Endothelial cell of umbilical vein (primary cell): Measurements from ENCODE around the gene VAPB. TPM values are rescaled to one million over a fixed set of nuclear protein-coding genes. Genes with fewer than 3 reads are reported as not detected.

Experiments
- BruUV-seq: library from RNA; stranded (reverse); fragments of 400-500 nt; replicated peaks from 2 replicates; lab custom pipeline; 2021; lab: Mats Ljungman, UMichigan
- CTCF ChIA-PET: fragments of 300-600, 350-600 bp; sonication (Branson Sonifier 250); formaldehyde crosslinking; loops from one replicate; lab custom pipeline; 2021; ENCODE audit warnings: antibody characterized with exemption, inconsistent platforms; lab: Charles Lee
- POLR2A ChIA-PET: fragments of 300-600, 350-600 bp; sonication (Branson Sonifier 250); formaldehyde crosslinking; loops from one replicate; lab custom pipeline; 2021; ENCODE audit warnings: antibody characterized with exemption, inconsistent platforms; lab: Charles Lee
- DNase-seq: peaks from one replicate; pipeline ENCODE4 v3.0.0-alpha.2; 2011; ENCODE audit warnings: low read depth, low spot score
- FAIRE-seq: peaks from 2 replicates; lab custom pipeline; 2011; peaks lifted over from hg19 to GRCh38; lab: Jason Lieb, UNC
- H2AFZ ChIP-seq: 2 replicates; pipeline ENCODE4 v1.6.0; 2012; ENCODE audit warnings: low read depth, low read length, control low read depth, inconsistent platforms
- H3K27ac ChIP-seq: 2 replicates; pipeline ENCODE4 v1.5.1; 2011; ENCODE audit warnings: low read depth, mild to moderate bottlenecking, control low read depth, low read length, moderate library complexity; ENCODE audit not compliant: insufficient read depth
- H3K27me3 ChIP-seq, 2 experiments: 2 replicates each; pipeline versions ENCODE4 v1.6.0 to v1.6.1; 2011; ENCODE audit warnings: low read length in 2 of 2, mixed read lengths in 1 of 2; ENCODE audit not compliant: control insufficient read depth in 2 of 2, insufficient read depth in 2 of 2
- H3K36me3 ChIP-seq, 2 experiments: 2 replicates in 1 of 2; 3 replicates in 1 of 2; pipeline ENCODE4 v1.5.1; 2011; ENCODE audit warnings: low read length in 2 of 2, mild to moderate bottlenecking in 1 of 2, moderate library complexity in 1 of 2; ENCODE audit not compliant: control insufficient read depth in 2 of 2, insufficient read depth in 2 of 2; ENCODE audit errors: extremely low read depth in 1 of 2
- H3K4me1 ChIP-seq: 3 replicates; pipeline ENCODE4 v1.5.1; 2011; ENCODE audit warnings: mild to moderate bottlenecking, low read length; ENCODE audit not compliant: control insufficient read depth, insufficient read depth; ENCODE audit errors: extremely low read depth
- H3K4me2 ChIP-seq: 2 replicates; pipeline ENCODE4 v1.6.1; 2011; ENCODE audit warnings: low read length, control low read depth, mixed read lengths; ENCODE audit not compliant: insufficient read depth
- H3K4me3 ChIP-seq, 3 experiments: fragments of 200-600 bp in 1 of 3; sonication (generic), shearing (Covaris generic) in 1 of 3; replicated peaks in 1 of 3; 2 replicates each; pipeline ENCODE4 v1.5.1; 2011 to 2016; ENCODE audit warnings: control low read depth in 3 of 3, low read length in 3 of 3, mild to moderate bottlenecking in 2 of 3, inconsistent platforms in 1 of 3, low read depth in 1 of 3, moderate library complexity in 1 of 3; ENCODE audit not compliant: insufficient read depth in 1 of 3
- H3K79me2 ChIP-seq: 2 replicates; pipeline ENCODE4 v1.6.0; 2012; ENCODE audit warnings: low read length, inconsistent platforms; ENCODE audit not compliant: control insufficient read depth, insufficient read depth
- H3K9ac ChIP-seq: replicated peaks from 2 replicates; pipeline ENCODE3; 2011; ENCODE audit warnings: low read length, control low read depth; ENCODE audit not compliant: insufficient read depth; ENCODE audit errors: extremely low read depth
- H3K9me1 ChIP-seq: replicated peaks from 3 replicates; pipeline ENCODE4 v1.6.0; 2011; ENCODE audit warnings: mild to moderate bottlenecking, low read length; ENCODE audit not compliant: control insufficient read depth, insufficient read depth; ENCODE audit errors: extremely low read depth
- H3K9me3 ChIP-seq: replicated peaks from 2 replicates; pipeline ENCODE4 v1.5.1; 2012; ENCODE audit warnings: low read length, inconsistent platforms; ENCODE audit not compliant: control insufficient read depth, insufficient read depth
- H4K20me1 ChIP-seq: replicated peaks from 2 replicates; pipeline ENCODE3; 2011; ENCODE audit warnings: mild to moderate bottlenecking, low read length; ENCODE audit not compliant: control insufficient read depth, insufficient read depth; ENCODE audit errors: extremely low read depth
- CTCF ChIP-seq, 2 donors: IDR thresholded peaks; 1 replicate in 1 of 2; 2 replicates in 1 of 2; pipeline ENCODE4 v1.5.1; 2011; ENCODE audit warnings: low read length in 2 of 2, mild to moderate bottlenecking in 2 of 2, moderate library complexity in 2 of 2, control low read depth in 1 of 2, inconsistent platforms in 1 of 2, low read depth in 1 of 2; ENCODE audit not compliant: insufficient read depth in 1 of 2; ENCODE audit errors: extremely low read depth in 1 of 2
- EZH2 ChIP-seq: IDR thresholded peaks from 2 replicates; pipeline ENCODE4 v1.6.1; 2012; ENCODE audit warnings: borderline replicate concordance, low read depth, mild to moderate bottlenecking, moderate library complexity, low read length, inconsistent platforms; ENCODE audit not compliant: severe bottlenecking
- FOS ChIP-seq: IDR thresholded peaks from 2 replicates; pipeline ENCODE4 v1.6.1; 2011; ENCODE audit warnings: mild to moderate bottlenecking, low read length, moderate library complexity, borderline replicate concordance; ENCODE audit not compliant: insufficient read depth
- GATA2 ChIP-seq: IDR thresholded peaks from 2 replicates; pipeline ENCODE4 v1.7.0; 2011; ENCODE audit warnings: low read depth, mild to moderate bottlenecking, moderate library complexity, mixed read lengths, low read length; ENCODE audit not compliant: insufficient read length, insufficient read depth
- JUN ChIP-seq: IDR thresholded peaks from 2 replicates; pipeline ENCODE4 v1.6.1; 2011; ENCODE audit warnings: borderline replicate concordance, low read depth; ENCODE audit not compliant: insufficient read length, insufficient read depth
- MAX ChIP-seq: IDR thresholded peaks from 2 replicates; pipeline ENCODE4 v1.6.1; 2011; ENCODE audit not compliant: insufficient read depth, insufficient read length
- MYC ChIP-seq: IDR thresholded peaks from one replicate; pipeline ENCODE4 v1.6.1; 2011; ENCODE audit warnings: mild to moderate bottlenecking, low read depth, low read length
- POLR2A ChIP-seq: IDR thresholded peaks from 2 replicates; pipeline ENCODE4 v1.6.1; 2012; ENCODE audit warnings: low read depth, mild to moderate bottlenecking, control low read depth, low read length
- POLR2AphosphoS5 ChIP-seq: IDR thresholded peaks from 2 replicates; pipeline ENCODE4 v1.6.1; 2012; ENCODE audit warnings: low read depth, mild to moderate bottlenecking, control low read depth, low read length, moderate library complexity; ENCODE audit not compliant: insufficient read depth
- dilution Hi-C: fragments of 300-500 bp; cut with MboI; formaldehyde crosslinking; loops from one replicate; pipeline ENCODE4 v1.15.0; 2019; ENCODE audit warnings: low sequenced_read_pairs; ENCODE audit not compliant: extremely low pct_ligation_motif_present
- intact Hi-C: fragments of 100-400 bp; cut with micrococcal nuclease; formaldehyde crosslinking; loops from one replicate; pipeline ENCODE4 v1.10.0; 2022
- polyA plus RNA-seq, 4 experiments: library from polyadenylated mRNA; depleted of rRNA in 3 of 4; stranded (reverse) in 3 of 4; unstranded in 1 of 4; fragments of >200 nt; gene quantifications; 2 replicates each; pipeline versions ENCODE4 v1.2.1 to v1.2.3, GENCODE V29; 2011 to 2012; ENCODE audit warnings: missing spikeins in 1 of 4
- total RNA-seq: library from RNA; stranded (reverse); gene quantifications from 2 replicates; pipeline ENCODE4 v1.2.3, GENCODE V29; 2021

Gene VAPB
- total and polyA plus RNA-seq, 2 donors (not counting 3 experiments of a cell fraction or from before 2014, with no cell fraction given) = 17.9 to 48.9 TPM

GRCh38 chr20:58449681-58450221 is 60.7 kb downstream of the VAPB start:
- no peak for FAIRE-seq
- intact Hi-C loops (no loop called here), dilution Hi-C loops (loop anchor here (25.0 kb wide), 1 partner anchor 212 kb away; the partner anchor contains the start of gene ANKRD60)
- H3K9me3 ChIP-seq = no peaks in the 10 kb centered on the region
- CTCF ChIA-PET = interaction anchor here (4.5 kb wide), 1 partner anchor 213 kb away, joined by 31 read pairs; no protein-coding TSS in a partner anchor
- H3K9ac ChIP-seq = no peak overlapping the region
- TF ChIP-seq POLR2AphosphoS5 = no peak
- TF ChIP-seq MAX = no peak
- no peak for TF ChIP-seq CTCF (IDR thresholded peaks at IDR 0.05; ENCODE audit: extremely low read depth in 1 of 2, insufficient read depth in 1 of 2, low read depth in 1 of 2, low read length in 2 of 2)
- POLR2A ChIA-PET = no interaction called here
- H3K4me2 ChIP-seq = no peak overlapping the region
- H3K36me3 ChIP-seq = peaks cover 4 to 5% of the 10 kb centered on the region in 2 experiments
- H3K4me3 ChIP-seq = no peak overlapping the region
- no peaks in the 10 kb centered on the region for H4K20me1 ChIP-seq
- H3K4me1 ChIP-seq = no peaks in the 10 kb centered on the region
- H3K27me3 ChIP-seq = no peaks in the 10 kb centered on the region
- no peak overlapping the region for H3K27ac ChIP-seq
- H3K9me1 ChIP-seq = no peaks in the 10 kb centered on the region
- H3K79me2 ChIP-seq = no peaks in the 10 kb centered on the region
- no peak overlapping the region for H2AFZ ChIP-seq
- no TSS peak for BruUV-seq
- DNase-seq = no peak

GRCh38 chr20:58450254-58450653 is 61.2 kb downstream of the VAPB start:
- Histone ChIP-seq H3K4me1 (no peaks in the 10 kb centered on the region), H3K4me2 (no peak overlapping the region), H3K9ac (no peak overlapping the region), H3K27me3 (no peaks in the 10 kb centered on the region), H3K9me3 (no peaks in the 10 kb centered on the region), H4K20me1 (no peaks in the 10 kb centered on the region), H3K27ac (no peak overlapping the region), H3K4me3 (no peak overlapping the region), H2AFZ (no peak overlapping the region), H3K79me2 (no peaks in the 10 kb centered on the region), H3K9me1 (no peaks in the 10 kb centered on the region), H3K36me3 (peaks cover 4 to 5% of the 10 kb centered on the region in 2 experiments)
- FAIRE-seq (no peak), DNase-seq (no peak)
- BruUV-seq = no TSS peak
- ChIA-PET CTCF (interaction anchor here (4.5 kb wide), 1 partner anchor 214 kb away, joined by 31 read pairs; no protein-coding TSS in a partner anchor), POLR2A (no interaction called here)
- intact Hi-C loops (no loop called here), dilution Hi-C loops (loop anchor here (25.0 kb wide), 1 partner anchor 213 kb away; the partner anchor contains the start of gene ANKRD60)
- TF ChIP-seq CTCF (IDR thresholded peaks at IDR 0.05; ENCODE audit: extremely low read depth in 1 of 2, insufficient read depth in 1 of 2, low read depth in 1 of 2, low read length in 2 of 2) = no peak
- TF ChIP-seq POLR2AphosphoS5 = no peak
- TF ChIP-seq FOS = no peak
- TF ChIP-seq POLR2A = no peak
- TF ChIP-seq GATA2 = no peak
- TF ChIP-seq EZH2 = no peak
- TF ChIP-seq MAX = no peak
- TF ChIP-seq JUN = no peak
- TF ChIP-seq MYC = no peak
